Measurements from ENCODE around the gene RPS6KL1.

The RPS6KL1 gene

DNA sequence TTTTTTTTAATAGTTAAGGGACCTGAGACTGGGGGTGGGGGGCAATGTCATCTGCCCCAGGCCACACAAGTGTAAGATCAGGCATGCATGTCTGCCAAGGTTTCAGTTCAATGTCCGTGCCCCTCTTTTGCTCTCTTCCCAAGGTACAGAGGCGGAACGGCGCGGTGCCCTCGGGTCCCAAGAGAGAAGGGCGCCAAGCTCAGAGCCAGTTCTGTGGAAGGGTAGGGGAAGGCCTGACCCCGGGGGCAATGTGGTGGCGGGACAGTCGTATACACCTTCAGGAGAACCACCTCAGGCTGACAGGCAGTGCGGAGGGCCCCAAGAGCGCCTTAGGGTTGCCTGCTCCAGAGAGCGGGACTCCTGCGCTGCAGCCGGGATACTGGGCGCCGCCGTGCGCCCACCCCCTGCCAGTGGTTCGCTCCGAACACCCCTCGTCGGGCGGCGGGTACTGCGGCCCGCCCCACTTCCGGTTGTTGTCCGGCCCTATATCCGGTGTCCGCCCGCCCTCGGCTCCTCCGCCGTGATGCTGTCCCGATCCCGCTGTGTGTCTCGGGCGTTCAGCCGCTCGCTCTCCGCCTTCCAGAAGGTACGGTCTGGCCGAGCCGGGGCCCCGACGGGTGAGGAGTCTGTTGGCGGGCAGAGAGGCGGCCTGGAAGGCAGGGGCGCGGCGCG is 41.5 kb downstream of the RPS6KL1 start, which contains the start of gene DLST:
Gene DLST, plus strand, starts transcription at position 486 of the 672 bp plus-strand sequence. Its CDS starts 38 bp downstream, at position 524.
- DNase-seq (ENCODE audit: insufficient read length, low spot score) (peak; percentile 91), FAIRE-seq (peak; percentile 93)
- TF ChIP-seq PAX5 (IDR thresholded peaks at IDR 0.05; ENCODE audit: insufficient read depth, low read length, severe bottlenecking) (no peak), POLR2AphosphoS5 (IDR thresholded peaks at IDR 0.05; ENCODE audit: low read depth, low read length) (peak; percentile 92), TAF1 (IDR thresholded peaks at IDR 0.05; ENCODE audit: low read depth, low read length) (peak; percentile 57), POLR2A (IDR thresholded peaks at IDR 0.05; ENCODE audit: low read depth, low read length) (peak; percentile 91), SPI1 (IDR thresholded peaks at IDR 0.05; ENCODE audit: low read depth, low read length) (no peak), POU2F2 (IDR thresholded peaks at IDR 0.05; ENCODE audit: low read depth, low read length) (0 out of 2 replicates have a peak, but pooled peaks have one; percentile 43)

DNA sequence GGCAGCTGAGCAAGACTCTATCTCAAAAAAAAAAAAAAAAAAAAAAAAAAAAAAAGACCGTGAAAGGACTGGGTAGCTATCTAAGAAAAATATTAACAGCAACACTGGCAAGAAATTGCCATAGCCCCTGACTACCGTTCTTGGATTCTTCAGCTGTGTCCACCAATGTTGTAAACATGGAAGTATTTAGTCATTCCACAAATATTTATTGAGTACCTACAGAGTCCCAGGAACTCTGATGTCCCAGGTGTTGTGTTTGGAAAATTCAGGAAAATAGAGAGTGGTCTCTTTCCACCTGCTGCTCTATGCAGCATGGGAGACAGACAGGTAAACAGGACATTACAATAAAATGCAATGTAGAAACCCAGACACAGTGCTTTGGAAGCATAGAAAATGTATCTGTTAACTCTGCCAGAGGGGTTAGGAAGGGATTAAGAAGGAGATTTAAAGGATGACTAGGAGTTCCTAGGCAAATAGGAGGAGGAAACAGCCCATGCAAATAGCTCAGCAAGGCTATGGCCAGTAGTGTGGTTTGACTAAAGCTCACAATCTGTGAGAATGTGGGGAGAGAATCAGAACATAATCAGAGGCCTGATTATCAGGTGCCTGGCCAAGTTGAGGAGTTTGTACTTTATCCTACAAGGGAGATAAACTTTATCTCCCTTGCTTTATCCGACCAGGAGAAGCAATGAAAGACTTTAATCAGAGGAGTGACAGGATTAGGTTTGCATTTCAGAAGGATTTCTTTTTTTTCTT is 43.5 kb downstream of the RPS6KL1 start:
- FAIRE-seq (no peak), DNase-seq (ENCODE audit: insufficient read length, low spot score) (no peak)
- no peak for TF ChIP-seq POU2F2 (IDR thresholded peaks at IDR 0.05; ENCODE audit: low read depth, low read length)
- TF ChIP-seq POLR2AphosphoS5 (IDR thresholded peaks at IDR 0.05; ENCODE audit: low read depth, low read length) = no peak

DNA sequence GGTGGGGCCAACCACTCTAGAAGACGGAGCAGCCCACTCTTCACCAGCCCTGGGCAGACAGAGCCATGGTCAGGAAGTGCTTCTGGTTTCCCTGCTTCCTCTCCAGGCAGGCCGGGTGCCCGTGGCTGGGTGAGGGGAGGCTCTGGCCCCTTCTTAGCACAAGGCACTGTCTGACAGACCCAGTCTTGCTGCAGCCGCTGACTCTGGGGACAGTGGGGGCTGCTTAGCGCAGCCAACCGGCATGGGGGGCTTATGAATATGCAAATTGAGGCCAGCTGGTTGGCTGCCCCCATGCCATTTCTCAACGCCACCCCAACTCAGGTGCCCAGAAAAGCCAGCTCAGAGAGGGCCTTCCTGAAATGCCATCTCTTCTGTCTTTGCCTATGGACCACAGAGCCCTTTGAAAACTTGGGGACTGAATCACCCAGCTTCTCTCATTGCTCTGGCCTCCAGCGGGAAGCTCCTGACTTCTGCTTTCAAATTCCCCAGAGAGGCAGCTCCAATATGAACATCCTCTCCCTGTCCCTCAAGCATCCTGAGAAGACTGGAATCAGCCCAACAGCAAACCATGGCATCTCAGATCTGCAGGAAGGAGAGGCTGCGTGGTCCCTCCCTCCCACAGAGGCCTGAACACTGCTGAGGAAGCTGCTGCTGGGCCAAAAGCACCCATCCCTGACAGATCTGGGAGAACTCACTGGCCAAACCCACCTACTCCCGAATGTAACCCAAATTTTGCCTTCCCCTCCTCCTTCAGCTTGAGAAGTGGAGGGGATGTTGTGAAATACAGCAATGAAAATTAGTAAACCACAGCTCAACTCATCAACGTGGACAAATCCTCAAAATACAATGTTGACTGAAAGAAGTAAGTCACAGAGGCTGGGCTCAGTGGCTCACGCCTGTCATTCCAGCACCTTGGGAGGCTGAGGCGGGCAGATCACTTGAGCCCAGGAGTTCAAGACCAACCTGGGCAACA is 46.8 kb downstream of the RPS6KL1 start, which contains the start of gene PROX2:
Gene PROX2, minus strand, starts transcription at position 205 of the 973 bp plus-strand sequence. CDS start 12,311 bp downstream, outside the sequence.
- FAIRE-seq = peak; percentile 54
- DNase-seq (ENCODE audit: insufficient read length, low spot score) = no peak

DNA sequence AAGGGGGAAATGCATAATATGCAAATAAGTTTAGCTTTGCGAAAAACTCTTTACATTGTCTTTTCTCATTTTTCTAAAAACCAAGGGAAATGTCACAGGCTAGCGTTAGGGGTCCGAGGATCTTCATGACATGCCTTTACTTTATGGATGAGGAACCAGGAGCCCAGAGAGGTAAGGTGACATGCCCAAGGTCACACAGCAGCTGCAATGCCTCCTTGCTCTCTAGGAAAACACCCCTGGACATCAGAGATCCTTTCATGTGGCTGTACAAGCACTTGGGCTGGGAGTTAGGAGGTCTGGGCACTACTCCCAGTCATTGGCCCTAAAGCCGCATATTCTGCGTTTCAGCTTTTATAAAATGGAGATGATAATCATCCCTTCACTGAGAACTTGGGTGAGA is 47.9 kb downstream of the RPS6KL1 start:
- DNase-seq (ENCODE audit: insufficient read length, low spot score) (no peak), FAIRE-seq (no peak)
- TF ChIP-seq POU2F2 (IDR thresholded peaks at IDR 0.05; ENCODE audit: low read depth, low read length) = no peak
- no peak for TF ChIP-seq POLR2A (IDR thresholded peaks at IDR 0.05; ENCODE audit: low read depth, low read length)
- no peak for TF ChIP-seq PAX5 (IDR thresholded peaks at IDR 0.05; ENCODE audit: insufficient read depth, low read length, severe bottlenecking)
- no peak for TF ChIP-seq POLR2AphosphoS5 (IDR thresholded peaks at IDR 0.05; ENCODE audit: low read depth, low read length)
- no peak for TF ChIP-seq TAF1 (IDR thresholded peaks at IDR 0.05; ENCODE audit: low read depth, low read length)

More for the DNA sequence above, 46.8 kb downstream of the RPS6KL1 start, which contains the start of gene PROX2:
- TF ChIP-seq POLR2AphosphoS5 (IDR thresholded peaks at IDR 0.05; ENCODE audit: low read depth, low read length) (no peak), POU2F2 (IDR thresholded peaks at IDR 0.05; ENCODE audit: low read depth, low read length) (peak; percentile 95; the same call in 1 of the 2 replicates), TAF1 (IDR thresholded peaks at IDR 0.05; ENCODE audit: low read depth, low read length) (no peak), SPI1 (IDR thresholded peaks at IDR 0.05; ENCODE audit: low read depth, low read length) (0 out of 2 replicates have a peak, but pooled peaks have one; percentile 5)

DNA sequence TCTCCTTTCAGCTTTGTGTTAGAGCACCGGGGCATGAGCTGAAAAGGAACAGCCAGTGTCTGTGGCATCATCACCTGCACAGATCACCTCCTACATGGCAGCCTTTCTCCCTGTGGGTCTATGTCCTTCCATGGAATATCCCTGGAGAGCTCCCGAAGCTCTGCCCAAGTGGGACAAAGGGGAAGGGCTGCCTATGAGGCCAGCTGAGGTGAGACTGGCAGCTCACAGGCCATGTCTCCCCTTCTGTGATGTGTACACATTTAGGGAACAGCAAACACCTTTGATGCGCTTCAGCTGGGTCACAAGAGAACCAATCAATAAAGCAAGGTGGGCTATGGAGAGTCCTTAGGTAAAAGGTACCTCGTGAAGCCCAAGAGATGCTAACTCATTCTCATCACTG is 51.2 kb downstream of the RPS6KL1 start:
- DNase-seq (ENCODE audit: insufficient read length, low spot score) (no peak), FAIRE-seq (no peak)
- no peak for TF ChIP-seq POLR2A (IDR thresholded peaks at IDR 0.05; ENCODE audit: low read depth, low read length)
- TF ChIP-seq POU2F2 (IDR thresholded peaks at IDR 0.05; ENCODE audit: low read depth, low read length) = no peak
- TF ChIP-seq SPI1 (IDR thresholded peaks at IDR 0.05; ENCODE audit: low read depth, low read length) = no peak
- TF ChIP-seq POLR2AphosphoS5 (IDR thresholded peaks at IDR 0.05; ENCODE audit: low read depth, low read length) = no peak
- no peak for TF ChIP-seq PAX5 (IDR thresholded peaks at IDR 0.05; ENCODE audit: insufficient read depth, low read length, severe bottlenecking)
- no peak for TF ChIP-seq TAF1 (IDR thresholded peaks at IDR 0.05; ENCODE audit: low read depth, low read length)

DNA sequence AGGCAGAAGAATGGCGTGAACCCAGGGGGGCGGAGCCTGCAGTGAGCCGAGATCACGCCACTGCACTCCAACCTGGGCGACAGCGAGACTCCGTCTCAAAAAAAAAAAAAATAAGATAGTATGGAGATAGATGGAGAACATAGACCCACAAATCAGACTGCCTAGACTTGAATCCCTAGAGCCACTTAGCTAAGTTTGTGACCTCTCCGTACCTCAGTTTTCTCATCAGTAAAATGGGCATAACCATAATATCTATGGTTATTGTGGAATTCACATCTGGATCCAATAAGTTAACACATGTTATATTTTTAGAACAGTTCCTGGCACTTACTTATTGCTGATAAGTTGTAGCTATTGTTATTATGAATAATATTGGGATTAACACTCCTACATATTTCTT is 54.3 kb downstream of the RPS6KL1 start:
- DNase-seq (ENCODE audit: insufficient read length, low spot score) = no peak
- no peak for TF ChIP-seq POLR2AphosphoS5 (IDR thresholded peaks at IDR 0.05; ENCODE audit: low read depth, low read length)
- TF ChIP-seq PAX5 (IDR thresholded peaks at IDR 0.05; ENCODE audit: insufficient read depth, low read length, severe bottlenecking) = no peak
- TF ChIP-seq POLR2A (IDR thresholded peaks at IDR 0.05; ENCODE audit: low read depth, low read length) = no peak
- TF ChIP-seq SPI1 (IDR thresholded peaks at IDR 0.05; ENCODE audit: low read depth, low read length) = no peak
- TF ChIP-seq POU2F2 (IDR thresholded peaks at IDR 0.05; ENCODE audit: low read depth, low read length) = no peak
- no peak for TF ChIP-seq TAF1 (IDR thresholded peaks at IDR 0.05; ENCODE audit: low read depth, low read length)
- no peak for FAIRE-seq

DNA sequence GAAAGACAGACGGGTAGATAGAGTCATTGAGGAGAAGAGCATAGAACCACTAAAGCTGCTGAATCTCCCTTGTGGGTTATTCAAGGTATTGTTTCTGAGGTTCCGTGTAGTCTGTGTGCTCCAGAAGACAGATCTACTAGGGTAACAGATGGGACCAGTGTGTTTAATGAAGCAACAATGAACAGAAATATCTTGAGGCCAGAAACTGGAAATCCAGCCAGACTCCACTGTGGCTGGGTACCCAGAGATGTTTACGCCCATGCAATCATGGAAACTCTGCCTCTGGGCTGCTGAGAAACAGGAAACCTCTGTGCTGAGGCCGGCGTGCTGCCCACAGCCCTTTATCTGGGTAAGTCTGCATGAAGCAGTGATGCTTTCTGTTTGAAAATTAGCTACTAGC is 55.4 kb downstream of the RPS6KL1 start:
- FAIRE-seq (peak; percentile 89), DNase-seq (ENCODE audit: insufficient read length, low spot score) (no peak)
- TF ChIP-seq SPI1 (IDR thresholded peaks at IDR 0.05; ENCODE audit: low read depth, low read length) (no peak), TAF1 (IDR thresholded peaks at IDR 0.05; ENCODE audit: low read depth, low read length) (no peak), POLR2A (IDR thresholded peaks at IDR 0.05; ENCODE audit: low read depth, low read length) (no peak), POU2F2 (IDR thresholded peaks at IDR 0.05; ENCODE audit: low read depth, low read length) (no peak), POLR2AphosphoS5 (IDR thresholded peaks at IDR 0.05; ENCODE audit: low read depth, low read length) (no peak)

DNA sequence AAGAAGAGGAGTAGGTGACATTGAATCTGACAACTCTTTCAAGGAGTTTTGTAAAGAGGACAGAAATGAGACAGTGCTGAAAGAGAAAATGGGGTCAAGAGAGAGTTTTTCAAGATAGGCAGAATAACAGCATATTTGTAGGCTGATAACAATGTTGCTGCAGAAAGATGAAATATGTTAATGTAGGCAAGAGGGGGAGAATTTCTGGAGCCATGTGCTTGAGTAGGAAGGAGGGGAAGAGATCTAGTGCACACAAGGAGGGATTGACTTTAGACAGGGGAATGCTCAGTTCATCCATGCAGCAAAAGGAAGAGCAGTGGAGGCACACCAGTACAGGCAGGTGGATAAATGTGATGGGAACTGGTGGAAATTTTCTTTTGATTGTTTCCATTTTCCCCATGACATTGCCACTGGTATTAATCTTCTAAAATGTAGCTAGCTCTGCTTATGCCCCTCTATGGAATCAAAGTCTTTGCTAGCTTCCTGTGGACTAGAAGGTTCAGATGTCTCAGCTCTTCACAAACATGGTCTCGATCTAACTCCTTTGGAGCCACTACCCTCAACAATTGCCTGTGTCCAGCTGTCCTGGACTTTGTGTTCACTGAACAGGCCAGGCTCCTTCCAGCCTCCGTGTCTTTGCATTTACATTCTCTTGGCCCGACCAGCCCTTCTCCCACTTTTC is 56.2 kb downstream of the RPS6KL1 start:
- FAIRE-seq (no peak), DNase-seq (ENCODE audit: insufficient read length, low spot score) (no peak)
- TF ChIP-seq TAF1 (IDR thresholded peaks at IDR 0.05; ENCODE audit: low read depth, low read length) (no peak), POLR2AphosphoS5 (IDR thresholded peaks at IDR 0.05; ENCODE audit: low read depth, low read length) (no peak), POU2F2 (IDR thresholded peaks at IDR 0.05; ENCODE audit: low read depth, low read length) (no peak), POLR2A (IDR thresholded peaks at IDR 0.05; ENCODE audit: low read depth, low read length) (no peak), PAX5 (IDR thresholded peaks at IDR 0.05; ENCODE audit: insufficient read depth, low read length, severe bottlenecking) (no peak), SPI1 (IDR thresholded peaks at IDR 0.05; ENCODE audit: low read depth, low read length) (no peak)

Measured in GM12891 (cell line).